ENCODE measurements around the gene OSBPL7.
"Not testable (repeated sequence)": the region's sequence is repeated elsewhere in the genome, so short reads cannot be mapped to it uniquely, and the experiment has no call there.

Gene OSBPL7

GRCh38 chr17:47804461-47804860 lies 17.1 kb downstream of the OSBPL7 start:
- no peak for DNase-seq

- DNase-seq, result no peak
These were observed 17.8 kb downstream of the OSBPL7 start for GRCh38 chr17:47803751-47804150.

- no peak for DNase-seq
These were observed 18.4 kb downstream of the OSBPL7 start for GRCh38 chr17:47803201-47803600.

- DNase-seq, result peak; percentile 49
These were observed 19.1 kb downstream of the OSBPL7 start for GRCh38 chr17:47802341-47803022.

- DNase-seq, result no peak
These were observed 19.7 kb downstream of the OSBPL7 start for GRCh38 chr17:47801906-47802305.

- DNase-seq, result no peak
These were observed 20.3 kb downstream of the OSBPL7 start for GRCh38 chr17:47801176-47801765.

GRCh38 chr17:47800686-47801085 lies 20.9 kb downstream of the OSBPL7 start:
- DNase-seq, result no peak

- DNase-seq, result no peak
These were observed 23.8 kb downstream of the OSBPL7 start for GRCh38 chr17:47797797-47798196.

GRCh38 chr17:47792979-47793378 lies 28.6 kb downstream of the OSBPL7 start:
- no peak for DNase-seq

GRCh38 chr17:47792457-47792856 lies 29.1 kb downstream of the OSBPL7 start:
- DNase-seq, result no peak

GRCh38 chr17:47791025-47791424 lies 30.6 kb downstream of the OSBPL7 start:
- no peak for DNase-seq

GRCh38 chr17:47789611-47790561 lies 31.7 kb downstream of the OSBPL7 start:
- DNase-seq, result peak; percentile 30

- DNase-seq, result no peak
These were observed 36.0 kb downstream of the OSBPL7 start for GRCh38 chr17:47785538-47786123.

GRCh38 chr17:47781397-47781796 lies 40.2 kb downstream of the OSBPL7 start:
- DNase-seq, result no peak

GRCh38 chr17:47778184-47778635 lies 43.4 kb downstream of the OSBPL7 start:
- DNase-seq, result no peak

- peak; percentile 26 for DNase-seq
These were observed 45.0 kb downstream of the OSBPL7 start for GRCh38 chr17:47776330-47777197.

GRCh38 chr17:47774987-47775580 lies 46.5 kb downstream of the OSBPL7 start:
- no peak for DNase-seq

- DNase-seq, result no peak
These were observed 47.3 kb downstream of the OSBPL7 start for GRCh38 chr17:47774331-47774730.

GRCh38 chr17:47773649-47774048 lies 47.9 kb downstream of the OSBPL7 start:
- DNase-seq, result not testable (repeated sequence)

- DNase-seq, result no peak
These were observed 57.5 kb downstream of the OSBPL7 start for GRCh38 chr17:47763913-47764582.

GRCh38 chr17:47762728-47763127 lies 58.9 kb downstream of the OSBPL7 start:
- DNase-seq, result no peak
